Daoy (cell line): ENCODE measurements around the gene EAPP. TPM values are rescaled to one million over a fixed set of nuclear protein-coding genes. Genes with fewer than 3 reads are reported as not detected.
"Not testable (repeated sequence)": the region's sequence is repeated elsewhere in the genome, so short reads cannot be mapped to it uniquely, and the experiment has no call there.

Experiments used
- DNase-seq: peaks from one replicate; pipeline ENCODE4 v3.0.0-alpha.2; 2015; ENCODE audit warnings: low read depth
- total RNA-seq: library from RNA; depleted of rRNA; stranded (reverse); fragments of >200 nt; shearing (Covaris generic); gene quantifications from 2 replicates; pipeline ENCODE4 v1.2.3, GENCODE V29; 2014; rRNA removed

EAPP gene
- total RNA-seq, 1 experiment from 2014 or later = 73.8 TPM

GRCh38 chr14:34484726-34485125 lies 54.8 kb downstream of the EAPP start:
- DNase-seq = no peak

GRCh38 chr14:34482463-34482862 lies 57.0 kb downstream of the EAPP start:
- DNase-seq = no peak

- no peak for DNase-seq
Measured at GRCh38 chr14:34479694-34480093, 59.8 kb downstream of the EAPP start.

GRCh38 chr14:34478261-34478660 lies 61.2 kb downstream of the EAPP start:
- DNase-seq = no peak

- not testable (repeated sequence) for DNase-seq
Measured at GRCh38 chr14:34476036-34476435, 63.5 kb downstream of the EAPP start.

GRCh38 chr14:34475163-34475562 lies 64.3 kb downstream of the EAPP start:
- no peak for DNase-seq

- DNase-seq = no peak
Measured at GRCh38 chr14:34474187-34474679, 65.3 kb downstream of the EAPP start.

- no peak for DNase-seq
Measured at GRCh38 chr14:34472706-34473279, 66.7 kb downstream of the EAPP start.

- no peak for DNase-seq
Measured at GRCh38 chr14:34470319-34470718, 69.2 kb downstream of the EAPP start.

- DNase-seq = no peak
Measured at GRCh38 chr14:34466691-34467090, 72.8 kb downstream of the EAPP start.

Other genes with a start within 250 kb of the EAPP start
- 8.0 and 14.2 TPM in 2 replicates for gene SPTSSA, start 77.5 kb downstream of the EAPP start, total RNA-seq
- gene SNX6, start 90.4 kb upstream of the EAPP start, total RNA-seq = 166 and 192 TPM in 2 replicates
- gene CFL2, start 174.9 kb upstream of the EAPP start, total RNA-seq = 66.9 and 73.6 TPM in 2 replicates